SK-N-MC (cell line): ENCODE data around the gene ANKS1B.

Source experiments
- EZH2 ChIP-seq: fragments of 200-600 bp; sonication (generic); IDR thresholded peaks from one replicate; pipeline ENCODE4 v1.6.1; 2017; ENCODE audit warnings: antibody characterized with exemption
- FOXP2 ChIP-seq: optimal IDR thresholded peaks from 2 replicates; pipeline ENCODE3; 2011; ENCODE audit warnings: mild to moderate bottlenecking, moderate library complexity; ENCODE audit not compliant: insufficient read depth; ENCODE audit errors: extremely low read length, control extremely low read depth
- POLR2AphosphoS5 ChIP-seq: IDR thresholded peaks from 2 replicates; pipeline ENCODE4 v1.6.1; 2012; ENCODE audit warnings: mild to moderate bottlenecking, low read depth, low read length, borderline replicate concordance

DNA sequence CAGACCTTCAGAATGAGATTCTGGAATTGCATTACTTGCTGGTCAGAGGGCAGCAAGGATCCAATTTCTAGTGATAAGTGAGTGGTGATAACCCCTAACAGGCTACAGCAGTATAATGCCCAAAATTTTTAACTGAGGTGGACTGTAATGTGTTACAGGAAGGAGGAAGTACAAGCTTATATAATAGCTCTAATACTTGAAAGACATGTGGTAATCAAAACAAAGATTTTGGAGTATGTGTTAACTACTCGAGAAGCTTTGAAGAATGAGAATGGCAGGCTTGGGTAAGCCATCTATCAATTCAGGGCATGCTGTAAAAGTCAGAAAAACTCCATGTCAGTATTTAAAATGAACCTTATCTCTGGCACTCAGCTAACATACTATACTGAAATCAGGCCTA lies 70.5 kb downstream of the ANKS1B start:
- TF ChIP-seq EZH2, result no peak
- no peak for TF ChIP-seq POLR2AphosphoS5
- no peak for TF ChIP-seq FOXP2
